Measurements from ENCODE around the gene PRKD1.

- TF ChIP-seq POLR2AphosphoS5 (IDR thresholded peaks at IDR 0.05; ENCODE audit: low read depth, low read length) (no peak), POLR2A (IDR thresholded peaks at IDR 0.05; ENCODE audit: low read depth, low read length) (no peak), TAF1 (IDR thresholded peaks at IDR 0.05; ENCODE audit: low read depth, low read length) (no peak), PAX5 (IDR thresholded peaks at IDR 0.05; ENCODE audit: insufficient read depth, low read length, severe bottlenecking) (no peak)
These were observed 16.4 kb upstream of the PRKD1 start for GRCh38 chr14:29944091-29944490.
